CMK (cell line): Measurements from ENCODE around the gene AJAP1.

ENCODE experiments used
- DNase-seq: peaks from one replicate; pipeline ENCODE4 v3.0.0-alpha.2; 2010; ENCODE audit warnings: low read depth

Gene AJAP1

GRCh38 chr1:4631321-4631720, 23.1 kb upstream of the AJAP1 start:
- DNase-seq = no peak

GRCh38 chr1:4633346-4633745, 21.1 kb upstream of the AJAP1 start:
- no peak for DNase-seq

- DNase-seq = no peak
These were observed 20.1 kb upstream of the AJAP1 start for GRCh38 chr1:4634156-4634792.

GRCh38 chr1:4634793-4635406, 19.5 kb upstream of the AJAP1 start:
- no peak for DNase-seq

GRCh38 chr1:4636186-4636585, 18.2 kb upstream of the AJAP1 start:
- no peak for DNase-seq

GRCh38 chr1:4636644-4637380, 17.6 kb upstream of the AJAP1 start:
- DNase-seq = no peak

GRCh38 chr1:4637616-4638344, 16.6 kb upstream of the AJAP1 start:
- no peak for DNase-seq

- DNase-seq = no peak
These were observed 16.1 kb upstream of the AJAP1 start for GRCh38 chr1:4638345-4638729.

- no peak for DNase-seq
These were observed 13.5 kb upstream of the AJAP1 start for GRCh38 chr1:4640931-4641330.

GRCh38 chr1:4647391-4647790, 7.0 kb upstream of the AJAP1 start:
- DNase-seq = no peak

- DNase-seq = no peak
These were observed 5.8 kb upstream of the AJAP1 start for GRCh38 chr1:4648657-4649056.

GRCh38 chr1:4650481-4650880, 3.9 kb upstream of the AJAP1 start:
- no peak for DNase-seq

GRCh38 chr1:4650981-4651380, 3.4 kb upstream of the AJAP1 start:
- DNase-seq = no peak

- DNase-seq = peak; percentile 26
These were observed 1.6 kb upstream of the AJAP1 start for GRCh38 chr1:4652631-4653327.

- no peak for DNase-seq
These were observed 1.1 kb upstream of the AJAP1 start for GRCh38 chr1:4653328-4653660.

- DNase-seq = no peak
These were observed 610 bp downstream of the AJAP1 start for GRCh38 chr1:4654764-4655673.

- DNase-seq = no peak
These were observed 1.5 kb downstream of the AJAP1 start for GRCh38 chr1:4655674-4656532.

GRCh38 chr1:4656533-4657140, 2.2 kb downstream of the AJAP1 start:
- no peak for DNase-seq

GRCh38 chr1:4657244-4657789, 2.9 kb downstream of the AJAP1 start:
- no peak for DNase-seq
